GM19035 (cell line): ENCODE data around the gene ATG12.
"Not testable (repeated sequence)": the region's sequence is repeated elsewhere in the genome, so short reads cannot be mapped to it uniquely, and the experiment has no call there.

Experiments
- ATAC-seq: cut with Tn5 transposase; IDR thresholded peaks from one replicate; pipeline ENCODE4 v1.9.1; 2021; ENCODE audit not compliant: unreplicated experiment

Gene ATG12

GRCh38 chr5:115841382-115842088 lies at the start of gene ATG12, which contains the start of gene AP3S1:
ATG12 (minus strand) TSS chr5:115841565; CDS start chr5:115841552, 13 bp downstream.
AP3S1 (plus strand) TSS chr5:115841935; CDS start chr5:115842038, 103 bp downstream.
- peak; percentile 84 for ATAC-seq

GRCh38 chr5:115888027-115888426 lies 46.7 kb upstream of the ATG12 start:
- ATAC-seq, result no peak

GRCh38 chr5:115885208-115885607 lies 43.8 kb upstream of the ATG12 start:
- not testable (repeated sequence) for ATAC-seq

- no peak for ATAC-seq
Measured at GRCh38 chr5:115884704-115885103, 43.3 kb upstream of the ATG12 start.

- not testable (repeated sequence) for ATAC-seq
Measured at GRCh38 chr5:115882434-115882833, 41.1 kb upstream of the ATG12 start.

GRCh38 chr5:115877342-115877741 lies 36.0 kb upstream of the ATG12 start:
- ATAC-seq, result not testable (repeated sequence)

- no peak for ATAC-seq
Measured at GRCh38 chr5:115875447-115875846, 34.1 kb upstream of the ATG12 start.

- ATAC-seq, result no peak
Measured at GRCh38 chr5:115873392-115873791, 32.0 kb upstream of the ATG12 start.

- no peak for ATAC-seq
Measured at GRCh38 chr5:115872447-115872846, 31.1 kb upstream of the ATG12 start.

- no peak for ATAC-seq
Measured at GRCh38 chr5:115869256-115869795, 28.0 kb upstream of the ATG12 start.

GRCh38 chr5:115859378-115859777 lies 18.0 kb upstream of the ATG12 start:
- no peak for ATAC-seq

GRCh38 chr5:115858396-115858795 lies 17.0 kb upstream of the ATG12 start:
- no peak for ATAC-seq

GRCh38 chr5:115857626-115858349 lies 16.4 kb upstream of the ATG12 start:
- ATAC-seq, result no peak

- ATAC-seq, result no peak
Measured at GRCh38 chr5:115857057-115857479, 15.7 kb upstream of the ATG12 start.

- ATAC-seq, result no peak
Measured at GRCh38 chr5:115855959-115856358, 14.6 kb upstream of the ATG12 start.

- ATAC-seq, result no peak
Measured at GRCh38 chr5:115854139-115854538, 12.8 kb upstream of the ATG12 start.

GRCh38 chr5:115850744-115851416 lies 9.5 kb upstream of the ATG12 start:
- no peak for ATAC-seq

- no peak for ATAC-seq
Measured at GRCh38 chr5:115849258-115849798, 8.0 kb upstream of the ATG12 start.

GRCh38 chr5:115847290-115847689 lies 5.9 kb upstream of the ATG12 start:
- ATAC-seq, result no peak

- no peak for ATAC-seq
Measured at GRCh38 chr5:115844321-115844817, 3.0 kb upstream of the ATG12 start.
